Measurements from ENCODE around the gene CRELD2.

The CRELD2 gene

GRCh38 chr22:49968313-49968830, 49.9 kb downstream of the CRELD2 start (continued):
- TF ChIP-seq PATZ1 (tag by site-specific recombination; IDR thresholded peaks at IDR 0.05): peak; percentile 22; the same call in 1 of the 2 replicates
- no peak for TF ChIP-seq ZNF513 (tag by site-specific recombination; IDR thresholded peaks at IDR 0.05)
- TF ChIP-seq ZNF571 (tag by site-specific recombination; IDR thresholded peaks at IDR 0.05): no peak
- no peak for TF ChIP-seq ZNF202 (tag by site-specific recombination; IDR thresholded peaks at IDR 0.05; ENCODE audit: borderline replicate concordance)

- H3K36me3 ChIP-seq (ENCODE audit: control insufficient read depth in 2 of 2, insufficient read depth in 1 of 2, low read length in 2 of 2): peaks cover under 1 to 16% of the 10 kb centered on the region in 2 experiments; a peak in 1 of 3 replicates
- H3K4me1 ChIP-seq (ENCODE audit: control insufficient read depth, insufficient read depth, low read length): peaks cover 3% of the 10 kb centered on the region; the same call in 1 of the 2 replicates
- CTCF ChIA-PET: interaction anchor here (0.5 to 2.8 kb wide), 4 partner anchors 38 to 184 kb away, joined by 3 to 7 read pairs (median 4); no protein-coding TSS in a partner anchor
- no peak overlapping the region for H3K27ac ChIP-seq (ENCODE audit: extremely low read depth, low read depth, low read length)
- TF ChIP-seq SCRT2 (tag by site-specific recombination; IDR thresholded peaks at IDR 0.05): peak; percentile 31; the same call in 1 of the 2 replicates
- TF ChIP-seq BCL11A (tag by site-specific recombination; IDR thresholded peaks at IDR 0.05; ENCODE audit: low read depth): peak; percentile 16; the same call in 1 of the 2 replicates
- 0 out of 2 replicates have a peak, but pooled peaks have one; percentile 15 for TF ChIP-seq PATZ1 (tag by site-specific recombination; IDR thresholded peaks at IDR 0.05)
- TF ChIP-seq ZNF16 (tag by site-specific recombination; IDR thresholded peaks at IDR 0.05; ENCODE audit: low read depth): no peak
- TF ChIP-seq SALL2 (tag by site-specific recombination; IDR thresholded peaks at IDR 0.05; ENCODE audit: borderline replicate concordance): no peak
- no peak for TF ChIP-seq ZNF148 (tag by site-specific recombination; IDR thresholded peaks at IDR 0.05; ENCODE audit: borderline replicate concordance)
- TF ChIP-seq GLIS1 (tag by site-specific recombination; IDR thresholded peaks at IDR 0.05): peak; percentile 60
- no peaks in the 10 kb centered on the region for H3K9me3 ChIP-seq (ENCODE audit: control insufficient read depth, insufficient read depth, low read depth, low read length)
- no peak overlapping the region for H3K4me3 ChIP-seq (ENCODE audit: low read depth, low read length)
- POLR2A ChIA-PET: interaction anchor here (1.4 kb wide), 1 partner anchor 9 kb away, joined by 4 read pairs; the partner anchor contains the start of gene PIM3
Measured at GRCh38 chr22:49968831-49969661, 50.6 kb downstream of the CRELD2 start.

Data from HEK293 (cell line).